Sigmoid colon (tissue), 4 donors: ENCODE data around the gene IFI27L1.

Experiments used
- CTCF ChIP-seq, 4 experiments: fragments of 450-650 bp in 3 of 4; fragments of 200-600 bp in 1 of 4; IDR thresholded peaks; one replicate each; pipeline ENCODE4 v1.5.1; 2016 to 2019; ENCODE audit warnings: antibody characterized with exemption in 4 of 4, mild to moderate bottlenecking in 3 of 4, moderate library complexity in 2 of 4
- EP300 ChIP-seq, 4 donors: sonication (generic); formaldehyde crosslinking; IDR thresholded peaks; one replicate each; pipeline ENCODE4 v1.6.1; 2017; ENCODE audit warnings: antibody characterized with exemption in 4 of 4
- POLR2A ChIP-seq, 2 donors: fragments of 450-650 bp; IDR thresholded peaks; one replicate each; pipeline ENCODE4 v1.6.1; 2016; ENCODE audit warnings: antibody characterized with exemption in 2 of 2, mild to moderate bottlenecking in 2 of 2, moderate library complexity in 2 of 2
- POLR2AphosphoS5 ChIP-seq, 4 donors: sonication (generic); formaldehyde crosslinking; IDR thresholded peaks; one replicate each; pipeline ENCODE4 v1.6.1; 2017; ENCODE audit warnings: antibody characterized with exemption in 4 of 4

- TF ChIP-seq CTCF (IDR thresholded peaks at IDR 0.05), result no peak
- no peak for TF ChIP-seq POLR2A (IDR thresholded peaks at IDR 0.05)
- TF ChIP-seq POLR2AphosphoS5 (IDR thresholded peaks at IDR 0.05), result no peak
- TF ChIP-seq EP300 (IDR thresholded peaks at IDR 0.05), result no peak
Observed at GRCh38 chr14:94114589-94115057, 33.5 kb downstream of the IFI27L1 start.
